ENCODE measurements around the gene SLC7A5. TPM values are rescaled to one million over a fixed set of nuclear protein-coding genes. Genes with fewer than 3 reads are reported as not detected.

SLC7A5 gene
- total and polyA plus RNA-seq, 2 donors: 3.2 to 27.3 TPM

DNA sequence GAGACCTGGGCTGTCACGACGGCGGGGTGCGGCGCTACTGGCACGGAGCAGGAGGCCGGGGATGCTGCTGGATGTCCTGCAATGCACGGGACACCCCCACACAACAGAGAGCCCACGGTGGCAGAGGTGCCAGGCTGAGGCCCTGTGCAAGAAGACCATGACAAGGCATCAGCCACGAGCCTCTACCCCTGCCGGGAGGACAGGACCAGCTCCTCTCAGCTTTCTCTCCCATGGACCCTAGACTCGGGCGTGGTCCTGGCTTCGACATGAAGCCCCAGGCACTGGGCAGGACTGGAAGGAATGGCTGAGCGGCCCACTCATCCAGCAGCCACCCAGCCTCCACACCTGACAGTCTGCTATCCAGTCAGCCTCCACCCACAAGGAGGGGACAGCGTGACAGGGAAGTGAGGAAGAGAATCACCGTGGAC lies 25.6 kb downstream of the SLC7A5 start:
- no peaks in the 10 kb centered on the region for H3K4me1 ChIP-seq (ENCODE audit: insufficient read depth)
- H3K36me3 ChIP-seq (ENCODE audit: insufficient read depth): no peaks in the 10 kb centered on the region
- WGBS: 88% methylated on average over 17 of the region's 17 CpGs
- H3K4me3 ChIP-seq (ENCODE audit: low read depth, low read length): no peak overlapping the region
- DNase-seq (ENCODE audit: extremely low spot score): no peak
- H3K27ac ChIP-seq (ENCODE audit: low read depth): no peak overlapping the region

DNA sequence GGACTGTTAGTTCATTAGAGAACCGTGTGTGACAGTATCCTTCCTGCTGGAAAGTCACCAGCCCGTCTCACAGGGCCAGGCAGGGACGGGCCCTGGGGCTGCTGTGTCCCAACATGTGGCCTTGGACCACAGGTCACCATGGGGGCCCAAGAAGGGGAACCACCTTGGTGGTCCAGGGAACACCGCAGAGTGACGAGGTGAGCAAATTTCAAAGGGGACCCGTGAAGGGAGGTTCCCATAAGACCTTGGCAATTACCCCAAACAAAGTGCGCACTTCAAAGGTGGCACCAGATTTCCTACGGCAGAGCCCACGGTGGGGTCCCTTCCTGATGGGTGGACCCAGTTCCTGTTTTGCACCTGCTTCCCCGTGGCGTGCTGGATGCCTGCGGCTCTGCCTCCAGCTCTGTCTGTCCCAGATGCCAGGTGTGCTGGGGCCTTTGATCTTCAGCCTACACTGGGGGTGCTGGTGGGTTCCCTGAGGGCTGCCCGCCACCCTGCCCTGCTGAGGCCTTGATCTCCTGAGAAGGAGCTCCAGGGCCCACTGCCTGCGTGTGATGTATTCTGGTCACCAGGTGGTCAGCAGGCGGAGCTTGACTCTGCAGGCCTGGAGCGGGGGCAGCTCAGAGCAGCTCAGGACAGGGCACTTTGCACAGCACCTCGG lies 27.0 kb downstream of the SLC7A5 start:
- Histone ChIP-seq H3K27ac (ENCODE audit: low read depth) (no peak overlapping the region), H3K4me3 (ENCODE audit: low read depth, low read length) (no peak overlapping the region), H3K36me3 (ENCODE audit: insufficient read depth) (no peaks in the 10 kb centered on the region), H3K4me1 (ENCODE audit: insufficient read depth) (no peaks in the 10 kb centered on the region)
- WGBS: 88% methylated on average over 17 of the region's 17 CpGs
- DNase-seq (ENCODE audit: extremely low spot score): no peak

GRCh38 chr16:87841340-87842208 lies 27.7 kb downstream of the SLC7A5 start:
- H3K4me1 ChIP-seq (ENCODE audit: insufficient read depth): no peaks in the 10 kb centered on the region
- no peak overlapping the region for H3K27ac ChIP-seq (ENCODE audit: low read depth)
- H3K36me3 ChIP-seq (ENCODE audit: insufficient read depth): no peaks in the 10 kb centered on the region
- DNase-seq (ENCODE audit: extremely low spot score): no peak
- 91% methylated on average over 22 of the region's 22 CpGs for WGBS
- H3K4me3 ChIP-seq (ENCODE audit: low read depth, low read length): no peak overlapping the region

DNA sequence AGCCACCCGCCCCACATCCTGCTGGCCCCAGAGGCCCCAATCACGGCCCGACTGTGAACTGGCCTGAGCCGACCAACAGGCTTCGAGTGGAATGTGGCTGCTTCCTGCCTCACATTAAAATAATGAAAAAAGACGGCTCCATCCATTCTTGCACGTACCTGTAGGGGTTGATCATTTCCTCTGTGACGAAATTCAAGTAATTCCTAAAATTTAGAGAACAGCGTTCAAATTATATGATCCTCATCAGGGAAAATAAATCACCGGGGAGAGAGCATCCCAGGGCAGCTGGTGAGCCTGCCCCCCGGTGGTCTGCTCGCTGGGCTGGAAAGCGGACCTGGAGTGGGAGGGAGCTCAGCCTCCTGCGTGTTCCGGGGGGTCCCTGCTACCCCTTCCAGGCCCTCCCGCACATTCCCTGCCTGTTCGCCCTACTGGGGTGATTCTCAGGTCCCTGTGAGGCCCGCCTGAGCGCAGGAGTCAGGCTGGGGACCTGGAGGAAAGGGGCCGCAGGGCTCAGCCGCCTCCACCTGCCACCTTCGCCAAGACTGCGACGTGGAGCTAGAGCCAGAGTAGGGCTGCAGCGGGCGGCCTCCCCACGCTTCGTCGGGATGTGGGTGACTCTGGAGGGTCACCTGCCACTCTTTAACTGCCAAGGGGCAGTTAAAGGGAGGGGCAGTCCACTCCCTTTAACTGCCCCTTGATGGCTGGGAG lies 28.9 kb downstream of the SLC7A5 start:
- DNase-seq (ENCODE audit: extremely low spot score): no peak
- H3K36me3 ChIP-seq (ENCODE audit: insufficient read depth): no peaks in the 10 kb centered on the region
- WGBS: 81% methylated on average over 29 of the region's 29 CpGs
- no peaks in the 10 kb centered on the region for H3K4me1 ChIP-seq (ENCODE audit: insufficient read depth)
- H3K27ac ChIP-seq (ENCODE audit: low read depth): no peak overlapping the region
- no peak overlapping the region for H3K4me3 ChIP-seq (ENCODE audit: low read depth, low read length)

DNA sequence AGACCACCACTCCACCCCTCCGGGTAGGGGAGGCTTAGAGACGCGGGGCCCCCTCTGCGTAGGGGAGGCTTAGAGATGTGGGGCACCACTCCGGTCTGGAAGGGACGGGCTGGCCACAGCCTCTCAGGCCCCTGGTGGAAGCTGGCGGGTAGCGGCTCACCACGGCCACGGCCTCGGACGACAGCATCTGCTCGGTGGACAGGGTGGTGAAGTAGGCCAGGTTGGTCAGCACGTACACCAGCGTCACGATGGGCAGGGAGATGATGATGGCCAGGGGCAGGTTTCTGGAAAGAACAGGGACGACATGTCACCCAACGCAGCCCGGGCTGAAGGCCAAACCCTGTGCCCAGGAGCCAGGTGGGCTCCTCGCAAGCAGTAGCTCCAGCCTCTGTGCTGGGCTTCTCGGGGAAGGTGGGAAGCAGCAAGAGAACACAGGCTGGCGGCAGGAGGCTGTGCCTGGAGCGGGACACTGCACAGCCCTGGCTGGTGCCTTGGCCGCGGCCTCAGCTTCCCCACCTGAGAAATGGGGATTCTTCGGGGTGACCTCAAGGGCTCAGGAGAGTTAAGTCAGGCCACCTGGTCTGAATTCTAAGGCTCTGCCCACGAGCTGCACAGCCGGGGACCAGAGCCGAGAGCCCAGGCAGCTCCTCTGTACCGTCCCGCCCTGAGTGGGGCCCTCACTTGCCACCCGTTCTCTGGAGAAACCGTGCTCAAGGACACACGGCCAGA lies 29.6 kb downstream of the SLC7A5 start:
- Histone ChIP-seq H3K4me1 (ENCODE audit: insufficient read depth) (no peaks in the 10 kb centered on the region), H3K27ac (ENCODE audit: low read depth) (no peak overlapping the region), H3K4me3 (ENCODE audit: low read depth, low read length) (no peak overlapping the region), H3K36me3 (ENCODE audit: insufficient read depth) (no peaks in the 10 kb centered on the region)
- no peak for DNase-seq (ENCODE audit: extremely low spot score)
- WGBS: 84% methylated on average over 34 of the region's 34 CpGs

GRCh38 chr16:87838643-87839541 lies 30.4 kb downstream of the SLC7A5 start:
- Histone ChIP-seq H3K4me1 (ENCODE audit: insufficient read depth) (no peaks in the 10 kb centered on the region), H3K27ac (ENCODE audit: low read depth) (no peak overlapping the region), H3K4me3 (ENCODE audit: low read depth, low read length) (no peak overlapping the region), H3K36me3 (ENCODE audit: insufficient read depth) (no peaks in the 10 kb centered on the region)
- WGBS: 71% methylated on average over 27 of the region's 27 CpGs
- no peak for DNase-seq (ENCODE audit: extremely low spot score)

DNA sequence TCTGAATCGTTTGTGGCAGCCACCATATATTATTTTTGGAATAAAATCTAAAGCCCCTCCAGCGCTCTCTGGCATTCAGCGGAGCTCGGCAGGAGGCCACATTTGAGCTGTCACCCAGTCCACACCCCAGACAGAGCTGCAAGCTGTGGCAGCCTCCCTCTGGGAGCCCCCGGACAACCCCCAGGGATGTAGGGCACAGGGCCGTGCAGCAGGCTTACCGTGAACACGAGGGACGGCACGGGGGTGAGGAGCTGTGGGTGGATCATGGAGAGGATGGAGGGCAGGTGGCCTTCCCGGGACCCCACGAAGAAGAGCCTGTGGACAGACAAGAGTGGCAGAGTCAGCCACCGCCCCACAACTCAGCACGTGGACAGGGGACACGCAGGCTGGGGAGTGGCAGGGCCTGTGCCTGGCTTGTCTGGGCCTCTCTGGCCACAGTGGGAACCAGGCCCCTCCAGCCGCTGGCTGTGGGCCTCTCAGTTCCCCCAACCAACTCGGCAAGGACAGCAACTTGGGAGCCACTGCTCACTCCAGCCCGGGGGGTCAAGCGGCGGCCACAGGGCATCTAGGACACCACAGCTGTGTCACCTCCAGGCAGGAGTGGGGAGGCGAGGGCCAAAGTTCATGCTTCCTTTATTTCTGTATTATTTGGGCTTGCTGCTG lies 31.5 kb downstream of the SLC7A5 start:
- H3K27ac ChIP-seq (ENCODE audit: low read depth): no peak overlapping the region
- DNase-seq (ENCODE audit: extremely low spot score): no peak
- no peaks in the 10 kb centered on the region for H3K36me3 ChIP-seq (ENCODE audit: insufficient read depth)
- H3K4me3 ChIP-seq (ENCODE audit: low read depth, low read length): no peak overlapping the region
- no peaks in the 10 kb centered on the region for H3K4me1 ChIP-seq (ENCODE audit: insufficient read depth)
- 90% methylated on average over 21 of the region's 21 CpGs for WGBS

GRCh38 chr16:87836844-87837581 lies 32.3 kb downstream of the SLC7A5 start:
- Histone ChIP-seq H3K4me1 (ENCODE audit: insufficient read depth) (no peaks in the 10 kb centered on the region), H3K27ac (ENCODE audit: low read depth) (no peak overlapping the region), H3K36me3 (ENCODE audit: insufficient read depth) (no peaks in the 10 kb centered on the region), H3K4me3 (ENCODE audit: low read depth, low read length) (no peak overlapping the region)
- 76% methylated on average over 17 of the region's 17 CpGs for WGBS
- no peak for DNase-seq (ENCODE audit: extremely low spot score)

GRCh38 chr16:87836346-87836843 lies 32.9 kb downstream of the SLC7A5 start:
- DNase-seq (ENCODE audit: extremely low spot score): no peak
- 91% methylated on average over 17 of the region's 17 CpGs for WGBS
- H3K27ac ChIP-seq (ENCODE audit: low read depth): no peak overlapping the region
- no peak overlapping the region for H3K4me3 ChIP-seq (ENCODE audit: low read depth, low read length)
- H3K4me1 ChIP-seq (ENCODE audit: insufficient read depth): no peaks in the 10 kb centered on the region
- no peaks in the 10 kb centered on the region for H3K36me3 ChIP-seq (ENCODE audit: insufficient read depth)

DNA sequence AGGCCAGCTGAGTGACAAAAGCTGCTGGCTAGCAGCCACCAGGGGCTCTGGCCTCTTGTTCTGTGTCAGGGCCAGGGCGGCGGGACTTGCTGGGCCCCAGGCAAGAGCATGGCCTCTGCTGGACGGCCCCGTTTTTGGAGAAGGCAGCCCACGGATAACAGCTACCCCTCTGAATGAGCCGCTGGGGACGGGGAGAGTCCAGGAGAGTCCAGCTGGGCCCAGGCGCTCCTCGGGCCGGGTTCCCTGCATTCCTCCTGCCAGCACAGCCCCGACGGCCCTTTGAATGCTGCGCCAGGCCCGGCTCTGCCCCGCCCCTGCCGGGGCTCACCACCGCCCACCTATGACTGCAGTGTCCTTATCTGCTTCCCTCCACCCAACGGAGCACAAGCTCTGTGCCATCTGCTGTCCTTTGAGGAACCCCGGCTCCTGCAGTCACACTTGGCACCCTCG lies 33.4 kb downstream of the SLC7A5 start:
- Histone ChIP-seq H3K4me1 (ENCODE audit: insufficient read depth) (no peaks in the 10 kb centered on the region), H3K36me3 (ENCODE audit: insufficient read depth) (no peaks in the 10 kb centered on the region), H3K27ac (ENCODE audit: low read depth) (no peak overlapping the region), H3K4me3 (ENCODE audit: low read depth, low read length) (no peak overlapping the region)
- WGBS: 73% methylated on average over 20 of the region's 20 CpGs
- no peak for DNase-seq (ENCODE audit: extremely low spot score)

- Histone ChIP-seq H3K36me3 (ENCODE audit: insufficient read depth) (no peaks in the 10 kb centered on the region), H3K27ac (ENCODE audit: low read depth) (no peak overlapping the region)
- WGBS: 39% methylated on average over 24 of the region's 24 CpGs
Measured at GRCh38 chr16:87834668-87835473, 34.4 kb downstream of the SLC7A5 start.

More at GRCh38 chr16:87834668-87835473, 34.4 kb downstream of the SLC7A5 start:
- no peak for DNase-seq (ENCODE audit: extremely low spot score)
- Histone ChIP-seq H3K4me1 (ENCODE audit: insufficient read depth) (no peaks in the 10 kb centered on the region), H3K4me3 (ENCODE audit: low read depth, low read length) (no peak overlapping the region)
